BLaER1 treated with 17β-estradiol and CSF1 and Interleukin-3, amounts not matched to agents 10 nM and 100 nM (cell line): Measurements from ENCODE around the gene PHLDA1.
"Not testable (repeated sequence)": the region's sequence is repeated elsewhere in the genome, so short reads cannot be mapped to it uniquely, and the experiment has no call there.

ENCODE experiments used
- H3K27ac ChIP-seq, 11 experiments: shearing (Covaris generic); formaldehyde crosslinking; 2 replicates each; pipeline ENCODE4 v1.8.1; 2022
- H3K27me3 ChIP-seq, 11 experiments: shearing (Covaris generic); formaldehyde crosslinking; 2 replicates each; pipeline ENCODE4 v1.8.1; 2022
- H3K36me3 ChIP-seq, 11 experiments: shearing (Covaris generic); formaldehyde crosslinking; 2 replicates each; pipeline ENCODE4 v1.8.1; 2022
- H3K4me1 ChIP-seq, 10 experiments: shearing (Covaris generic); formaldehyde crosslinking; 2 replicates each; pipeline ENCODE4 v1.8.1; 2022
- H3K4me2 ChIP-seq, 11 experiments: shearing (Covaris generic); formaldehyde crosslinking; 2 replicates each; pipeline ENCODE4 v1.8.1; 2022
- H3K4me3 ChIP-seq, 10 experiments: shearing (Covaris generic); formaldehyde crosslinking; 2 replicates each; pipeline ENCODE4 v1.8.1; 2022
- H3K9ac ChIP-seq, 11 experiments: shearing (Covaris generic); formaldehyde crosslinking; 2 replicates each; pipeline ENCODE4 v1.8.1; 2022
- H3K9me3 ChIP-seq, 11 experiments: shearing (Covaris generic); formaldehyde crosslinking; replicated peaks in 1 of 11; 2 replicates each; pipeline ENCODE4 v1.8.1; 2022
- H4K20me1 ChIP-seq, 11 experiments: shearing (Covaris generic); formaldehyde crosslinking; 2 replicates each; pipeline ENCODE4 v1.8.1; 2022
- Cebpa-rat ChIP-seq, 11 experiments: shearing (Covaris generic); IDR thresholded peaks; 2 replicates each; pipeline ENCODE4 v1.8.1; 2022

The PHLDA1 gene

GRCh38 chr12:76003355-76003638 is 28.3 kb downstream of the PHLDA1 start:
- H3K4me2 ChIP-seq = no peak overlapping the region
- no peaks in the 10 kb centered on the region for H3K4me1 ChIP-seq

GRCh38 chr12:76002598-76003354 is 28.8 kb downstream of the PHLDA1 start:
- Histone ChIP-seq H3K27ac (no peak overlapping the region), H4K20me1 (no peaks in the 10 kb centered on the region), H3K4me2 (no peak overlapping the region), H3K36me3 (no peaks in the 10 kb centered on the region), H3K9ac (no peak overlapping the region), H3K27me3 (no peaks in the 10 kb centered on the region), H3K4me3 (no peak overlapping the region), H3K4me1 (no peaks in the 10 kb centered on the region), H3K9me3 (peaks cover 0 to 11% (median 5%) of the 10 kb centered on the region in 11 experiments; a peak in 13 of 22 replicates)
- no peak for TF ChIP-seq Cebpa-rat (IDR thresholded peaks at IDR 0.05)

More at GRCh38 chr12:76003355-76003638, 28.3 kb downstream of the PHLDA1 start:
- Histone ChIP-seq H3K27me3 (no peaks in the 10 kb centered on the region), H3K27ac (no peak overlapping the region), H3K4me3 (no peak overlapping the region), H3K9ac (no peak overlapping the region), H3K36me3 (no peaks in the 10 kb centered on the region), H3K9me3 (peaks cover 0 to 11% (median 5%) of the 10 kb centered on the region in 11 experiments; a peak in 13 of 22 replicates), H4K20me1 (no peaks in the 10 kb centered on the region)
- no peak for TF ChIP-seq Cebpa-rat (IDR thresholded peaks at IDR 0.05)

DNA sequence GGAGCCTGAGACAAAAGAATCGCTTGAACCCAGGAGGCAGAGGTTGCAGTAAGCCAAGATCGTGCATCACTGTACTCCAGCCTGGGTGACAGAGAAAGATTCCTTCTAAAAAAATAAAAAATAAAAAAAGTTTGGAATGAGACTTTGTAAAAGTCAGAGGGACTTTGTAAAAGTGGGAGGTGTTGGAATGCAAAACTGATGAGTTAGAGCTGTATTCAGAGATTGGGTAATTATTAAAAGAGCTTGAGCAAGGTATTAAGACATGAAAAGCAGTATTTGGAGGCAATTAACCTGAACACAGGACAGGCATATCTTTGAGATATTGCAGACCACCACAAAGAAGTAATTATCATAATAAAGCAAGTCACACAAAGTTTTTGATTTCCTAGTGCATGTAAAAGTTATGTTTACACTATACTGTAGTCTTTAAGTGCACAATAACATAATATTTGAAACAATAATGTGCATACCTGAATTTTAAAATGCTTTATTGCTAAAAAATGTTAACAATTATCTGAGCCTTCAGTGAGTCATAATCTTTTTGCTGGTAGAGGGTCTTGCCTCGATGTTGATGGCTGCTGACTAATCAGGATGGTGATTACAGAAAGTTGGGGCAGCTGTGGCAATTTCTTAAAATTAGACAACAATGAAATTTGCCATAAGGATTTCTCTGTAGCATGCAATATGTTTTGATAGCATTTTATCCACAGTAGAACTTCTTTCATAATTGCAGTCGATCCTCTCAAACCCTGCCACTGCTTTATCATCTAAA is 33.1 kb downstream of the PHLDA1 start:
- Histone ChIP-seq H3K4me1 (no peaks in the 10 kb centered on the region), H4K20me1 (no peaks in the 10 kb centered on the region), H3K4me2 (no peak overlapping the region), H3K9me3 (no peaks in the 10 kb centered on the region; a peak in 1 of 22 replicates), H3K9ac (no peak overlapping the region), H3K27ac (no peak overlapping the region), H3K4me3 (no peak overlapping the region), H3K36me3 (no peaks in the 10 kb centered on the region), H3K27me3 (no peaks in the 10 kb centered on the region)
- TF ChIP-seq Cebpa-rat (IDR thresholded peaks at IDR 0.05) = no peak

GRCh38 chr12:75997658-75998057 is 33.9 kb downstream of the PHLDA1 start:
- Histone ChIP-seq H3K27me3 (no peaks in the 10 kb centered on the region), H3K9ac (no peak overlapping the region), H3K9me3 (no peaks in the 10 kb centered on the region; a peak in 1 of 22 replicates), H4K20me1 (no peaks in the 10 kb centered on the region), H3K4me1 (no peaks in the 10 kb centered on the region), H3K4me2 (no peak overlapping the region), H3K27ac (no peak overlapping the region), H3K4me3 (no peak overlapping the region), H3K36me3 (no peaks in the 10 kb centered on the region)
- TF ChIP-seq Cebpa-rat (IDR thresholded peaks at IDR 0.05) = no peak

- no peak for TF ChIP-seq Cebpa-rat (IDR thresholded peaks at IDR 0.05)
- Histone ChIP-seq H3K9me3 (no peaks in the 10 kb centered on the region; a peak in 1 of 22 replicates), H3K9ac (no peak overlapping the region), H3K4me3 (no peak overlapping the region), H3K27me3 (no peaks in the 10 kb centered on the region), H3K4me2 (no peak overlapping the region), H4K20me1 (no peaks in the 10 kb centered on the region), H3K4me1 (no peaks in the 10 kb centered on the region), H3K36me3 (no peaks in the 10 kb centered on the region), H3K27ac (no peak overlapping the region)
These were observed 34.6 kb downstream of the PHLDA1 start for GRCh38 chr12:75996861-75997447.

- no peak overlapping the region for H3K4me3 ChIP-seq
- H4K20me1 ChIP-seq = no peaks in the 10 kb centered on the region
- no peaks in the 10 kb centered on the region for H3K36me3 ChIP-seq
- no peak overlapping the region for H3K9ac ChIP-seq
- H3K27ac ChIP-seq = no peak overlapping the region
- no peak overlapping the region for H3K4me2 ChIP-seq
- H3K4me1 ChIP-seq = no peaks in the 10 kb centered on the region
- no peaks in the 10 kb centered on the region for H3K27me3 ChIP-seq
- TF ChIP-seq Cebpa-rat (IDR thresholded peaks at IDR 0.05) = no peak
- H3K9me3 ChIP-seq = no peaks in the 10 kb centered on the region; a peak in 1 of 22 replicates
These were observed 35.9 kb downstream of the PHLDA1 start for GRCh38 chr12:75995691-75996090.

- Histone ChIP-seq H3K9me3 (no peaks in the 10 kb centered on the region), H3K4me3 (no peak overlapping the region), H3K4me2 (no peak overlapping the region), H3K27ac (no peak overlapping the region), H4K20me1 (no peaks in the 10 kb centered on the region), H3K36me3 (no peaks in the 10 kb centered on the region), H3K9ac (no peak overlapping the region), H3K27me3 (no peaks in the 10 kb centered on the region), H3K4me1 (no peaks in the 10 kb centered on the region)
- no peak for TF ChIP-seq Cebpa-rat (IDR thresholded peaks at IDR 0.05)
These were observed 37.4 kb downstream of the PHLDA1 start for GRCh38 chr12:75994069-75994740.

GRCh38 chr12:75991753-75992152 is 39.8 kb downstream of the PHLDA1 start:
- peaks cover 0 to 8% (median 0%) of the 10 kb centered on the region in 11 experiments; a peak in 1 of 22 replicates for H3K9me3 ChIP-seq
- H3K27me3 ChIP-seq = no peaks in the 10 kb centered on the region
- no peaks in the 10 kb centered on the region for H3K4me1 ChIP-seq
- H3K4me2 ChIP-seq = no peak overlapping the region
- no peak overlapping the region for H3K4me3 ChIP-seq
- no peaks in the 10 kb centered on the region for H3K36me3 ChIP-seq
- H4K20me1 ChIP-seq = no peaks in the 10 kb centered on the region
- H3K9ac ChIP-seq = no peak overlapping the region
- TF ChIP-seq Cebpa-rat (IDR thresholded peaks at IDR 0.05) = no peak
- no peak overlapping the region for H3K27ac ChIP-seq

- Histone ChIP-seq H3K4me2 (no peak overlapping the region), H3K9me3 (peaks cover 0 to 8% (median 0%) of the 10 kb centered on the region in 11 experiments; a peak in 1 of 22 replicates), H3K4me3 (no peak overlapping the region), H3K4me1 (no peaks in the 10 kb centered on the region), H3K27ac (no peak overlapping the region), H3K9ac (no peak overlapping the region), H4K20me1 (no peaks in the 10 kb centered on the region), H3K36me3 (no peaks in the 10 kb centered on the region), H3K27me3 (no peaks in the 10 kb centered on the region)
- no peak for TF ChIP-seq Cebpa-rat (IDR thresholded peaks at IDR 0.05)
These were observed 41.2 kb downstream of the PHLDA1 start for GRCh38 chr12:75990189-75990912.

DNA sequence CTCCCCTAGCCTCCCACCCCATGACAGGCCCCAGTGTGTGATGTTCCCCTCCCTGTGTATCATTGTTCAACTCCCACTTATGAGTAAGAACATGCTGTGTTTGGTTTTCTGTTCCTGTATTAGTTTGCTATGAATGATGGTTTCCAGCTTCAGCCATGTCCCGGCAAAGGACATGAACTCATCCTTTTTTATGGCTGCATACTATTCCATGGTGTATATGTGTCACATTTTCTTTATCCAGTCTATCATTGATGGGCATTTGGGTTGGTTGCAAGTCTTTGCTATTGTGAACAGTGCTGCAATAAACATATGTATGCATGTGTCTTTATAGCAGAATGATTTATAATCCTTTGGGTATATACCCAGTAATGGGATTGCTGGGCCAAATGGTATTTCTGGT is 43.9 kb downstream of the PHLDA1 start:
- H4K20me1 ChIP-seq, H3K4me2 ChIP-seq, H3K36me3 ChIP-seq, H3K9ac ChIP-seq, H3K27ac ChIP-seq, H3K27me3 ChIP-seq, H3K4me3 ChIP-seq, H3K4me1 ChIP-seq, H3K9me3 ChIP-seq: not testable (repeated sequence)
